ENCODE data around the gene SKP2.
"Not testable (repeated sequence)": the region's sequence is repeated elsewhere in the genome, so short reads cannot be mapped to it uniquely, and the experiment has no call there.

Gene SKP2

DNA sequence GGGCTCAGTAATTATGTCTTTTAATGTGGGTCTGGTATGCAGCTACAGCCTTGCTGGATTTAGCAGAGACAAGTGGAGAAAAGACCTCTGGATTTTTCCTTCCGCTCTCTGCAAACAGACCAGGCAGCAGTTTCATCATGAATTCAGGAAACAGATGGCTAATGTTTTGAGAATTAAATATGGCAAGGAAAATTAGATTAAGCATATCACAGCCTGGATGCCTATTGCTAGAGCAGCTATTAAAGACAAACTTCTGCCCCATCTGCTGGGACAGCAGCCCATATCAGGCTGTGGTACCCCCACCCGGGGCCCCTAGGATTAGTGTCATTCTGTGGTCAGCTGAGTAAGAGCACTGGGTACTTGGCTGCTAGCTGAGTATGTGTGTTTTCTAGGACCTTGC, 6.2 kb downstream of the SKP2 start:
- DNase-seq = no peak

DNA sequence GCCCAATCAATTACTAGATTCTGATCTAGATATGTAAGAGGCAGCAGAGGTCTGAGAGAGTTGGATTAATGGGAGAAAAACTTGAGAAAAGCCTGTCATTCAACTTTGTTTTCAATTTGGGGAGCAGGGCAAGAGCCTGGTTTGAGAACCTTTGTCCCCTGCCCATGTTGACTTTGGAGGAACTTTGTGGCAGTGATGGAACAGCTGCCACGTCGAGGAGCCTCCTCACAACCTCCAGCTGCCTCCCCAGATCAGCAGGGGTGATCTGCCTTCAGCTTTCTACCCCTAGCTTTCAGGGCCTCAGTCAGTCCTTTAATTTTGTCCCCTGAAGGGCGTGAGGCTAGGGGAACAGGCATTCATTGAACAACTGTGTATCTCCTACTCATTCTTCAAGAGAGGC, 8.7 kb downstream of the SKP2 start:
- no peak for DNase-seq

DNA sequence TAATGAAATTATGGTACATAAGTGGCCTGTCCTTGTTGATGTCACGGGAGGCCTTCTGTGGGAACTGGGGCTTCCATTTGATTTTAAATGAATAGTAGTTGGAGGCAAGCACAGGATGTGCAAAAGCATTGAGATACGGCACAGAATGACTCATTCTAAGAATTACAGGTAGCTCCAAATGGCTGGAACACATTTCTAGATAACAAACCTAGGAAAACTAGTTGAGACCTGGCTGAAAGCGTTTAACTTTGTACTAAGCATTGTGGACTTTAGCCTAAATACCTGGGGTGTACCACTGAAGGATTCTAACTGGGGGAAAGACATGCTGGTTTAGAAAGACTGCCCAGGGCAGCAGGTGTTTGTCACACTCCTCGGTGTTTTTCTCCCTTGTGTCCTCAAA, 9.4 kb downstream of the SKP2 start:
- no peak for DNase-seq

DNA sequence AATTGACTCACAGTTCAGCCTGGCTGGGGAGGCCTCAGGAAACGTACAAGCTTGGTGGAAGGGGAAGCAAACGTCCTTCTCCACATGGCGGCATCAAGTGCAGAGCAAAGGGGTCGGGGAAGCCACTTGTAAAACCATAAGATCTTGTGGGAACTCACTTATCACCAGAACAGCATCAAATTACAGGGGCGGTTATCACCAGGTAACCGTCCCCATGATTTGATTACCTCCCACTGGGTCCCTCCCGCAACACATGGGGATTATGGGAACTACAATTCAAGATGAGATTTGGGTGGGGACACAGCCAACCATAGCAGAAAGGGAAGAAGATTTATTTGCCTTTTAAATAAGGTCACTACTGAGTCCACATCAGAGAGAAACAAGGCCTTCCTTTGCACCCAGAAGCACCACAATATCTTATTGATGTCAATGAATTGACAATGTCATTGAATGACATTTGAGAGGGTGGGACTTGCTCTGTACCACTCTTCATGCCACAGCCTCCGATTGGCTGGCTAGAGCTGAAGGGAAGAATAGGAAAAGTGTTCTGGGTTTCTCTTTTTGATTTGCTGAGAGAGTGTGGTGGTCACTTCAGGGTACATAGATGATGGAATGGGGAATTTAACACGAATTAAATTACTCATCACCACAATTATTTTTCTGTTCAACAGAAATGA, 11.0 kb downstream of the SKP2 start:
- no peak for DNase-seq

DNA sequence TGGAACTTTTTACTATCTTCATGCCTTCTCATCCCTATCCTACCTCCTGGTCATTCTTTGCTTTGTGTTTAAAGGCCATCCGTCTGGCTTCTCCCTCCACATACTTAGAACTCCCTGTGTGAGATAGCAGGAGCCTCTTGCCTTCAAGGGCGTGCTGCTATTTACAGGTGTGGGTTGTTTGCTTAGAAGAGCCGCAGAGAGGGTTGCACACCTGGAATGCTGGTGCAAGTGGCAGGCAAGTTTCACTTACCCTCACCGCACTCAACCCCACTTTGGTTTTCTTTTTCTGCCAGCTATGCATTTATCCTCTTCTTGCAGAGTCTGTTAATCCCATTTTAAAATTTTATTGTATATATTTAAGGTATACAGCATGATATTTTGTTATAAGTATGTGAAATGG, 12.6 kb downstream of the SKP2 start:
- no peak for DNase-seq

DNA sequence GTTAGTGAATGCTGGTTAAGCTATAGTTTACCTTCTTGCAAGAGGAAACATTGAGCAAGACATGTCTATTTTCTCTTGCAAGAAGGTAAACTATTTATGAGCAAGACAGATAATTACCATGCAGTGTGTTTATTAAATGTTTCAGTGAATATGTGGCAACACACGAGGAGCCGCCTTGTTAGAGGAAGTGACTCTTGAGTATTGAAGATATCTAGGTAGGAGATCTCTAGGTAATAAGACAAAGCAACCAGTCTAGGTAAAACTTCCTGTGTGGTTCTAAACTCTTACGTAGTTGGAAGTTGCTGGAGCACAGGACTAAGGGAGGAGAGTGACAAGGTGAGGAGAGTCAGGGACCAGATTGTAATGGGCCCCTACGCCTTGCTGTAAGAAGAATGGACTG, 16.8 kb downstream of the SKP2 start:
- DNase-seq = no peak

DNA sequence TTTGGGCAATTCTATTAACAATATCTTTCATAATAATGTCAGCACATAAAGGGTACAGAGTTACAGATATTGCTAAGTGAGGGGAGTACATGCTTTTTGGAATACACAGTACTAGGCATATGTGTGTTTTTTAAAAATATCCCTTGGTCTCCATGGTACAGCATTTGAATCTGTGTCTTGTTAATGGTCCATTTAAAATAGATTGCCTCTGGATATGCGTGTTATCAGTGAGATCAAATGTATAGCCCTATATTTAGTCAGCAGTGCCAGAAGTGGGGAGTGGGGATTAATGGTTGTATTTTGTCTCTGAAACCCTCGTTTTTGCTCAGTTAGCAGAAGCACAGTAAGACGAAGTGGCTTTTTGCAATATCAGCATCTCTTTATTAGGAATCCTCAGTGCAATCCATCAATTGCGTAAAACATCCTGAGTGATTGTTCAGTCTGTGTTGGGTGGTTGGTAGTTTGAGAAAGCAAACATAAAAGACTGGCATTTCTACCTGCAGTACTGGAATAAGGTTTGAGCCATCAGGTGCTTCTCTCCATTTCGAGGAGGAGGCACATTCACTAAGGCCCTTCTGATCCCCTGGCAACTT, 19.0 kb downstream of the SKP2 start:
- DNase-seq = no peak

DNA sequence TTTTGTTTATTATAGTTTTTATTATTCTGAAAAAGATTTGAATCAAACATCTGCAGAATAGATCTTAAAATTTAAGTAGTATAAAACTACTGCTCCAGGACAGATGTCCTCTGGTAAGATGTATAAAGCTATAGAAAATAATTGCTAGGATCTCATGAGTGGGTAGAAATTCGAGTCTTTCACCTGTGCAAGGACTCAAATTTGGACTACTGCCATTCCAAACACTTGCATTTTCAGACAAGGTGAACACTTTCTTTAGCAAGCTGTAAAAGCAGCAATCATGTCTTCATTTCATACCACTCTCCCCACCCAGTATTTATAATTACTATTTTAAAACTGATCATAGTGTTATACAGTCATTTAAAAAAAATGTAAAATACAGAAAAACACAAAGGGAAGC, 20.7 kb downstream of the SKP2 start:
- DNase-seq = no peak

DNA sequence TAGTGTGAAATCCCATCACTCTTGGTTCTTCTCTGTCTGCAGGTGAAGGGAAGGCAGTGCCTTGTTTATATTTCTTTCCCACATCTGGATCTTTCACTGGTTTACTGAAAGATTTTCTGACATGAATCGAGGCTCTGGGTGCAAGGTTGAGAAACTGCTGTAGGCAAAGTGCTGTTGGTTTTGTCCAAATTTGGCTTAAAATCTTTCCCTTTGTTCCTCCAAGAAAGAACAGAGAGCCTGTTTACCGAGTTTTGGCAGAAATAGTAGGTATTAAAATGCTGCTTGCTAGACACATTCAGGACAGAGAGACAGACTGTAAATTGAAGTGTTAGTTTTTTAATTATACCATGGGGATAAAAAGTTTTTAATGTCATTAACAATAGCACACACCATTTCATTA, 21.5 kb downstream of the SKP2 start:
- no peak for DNase-seq

DNA sequence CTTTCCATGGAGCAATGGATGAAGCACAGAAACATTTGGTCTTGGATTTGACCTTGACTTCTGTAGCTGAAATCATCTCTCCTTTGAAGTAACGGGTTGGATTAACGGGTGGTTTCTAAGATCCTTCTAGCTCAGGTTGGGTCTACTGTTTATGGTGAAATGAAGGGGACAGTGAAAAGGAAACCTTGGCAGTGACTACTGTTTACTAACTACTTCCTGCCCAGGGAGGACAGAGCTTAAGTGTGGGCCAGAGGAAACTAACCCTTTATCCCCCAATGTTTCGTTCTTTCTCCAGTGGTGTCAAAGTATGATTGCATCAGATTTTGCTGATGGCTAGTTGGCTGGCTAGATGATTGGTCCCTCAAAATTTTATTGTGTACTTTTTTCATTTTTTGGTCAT, 22.2 kb downstream of the SKP2 start:
- DNase-seq = no peak

DNA sequence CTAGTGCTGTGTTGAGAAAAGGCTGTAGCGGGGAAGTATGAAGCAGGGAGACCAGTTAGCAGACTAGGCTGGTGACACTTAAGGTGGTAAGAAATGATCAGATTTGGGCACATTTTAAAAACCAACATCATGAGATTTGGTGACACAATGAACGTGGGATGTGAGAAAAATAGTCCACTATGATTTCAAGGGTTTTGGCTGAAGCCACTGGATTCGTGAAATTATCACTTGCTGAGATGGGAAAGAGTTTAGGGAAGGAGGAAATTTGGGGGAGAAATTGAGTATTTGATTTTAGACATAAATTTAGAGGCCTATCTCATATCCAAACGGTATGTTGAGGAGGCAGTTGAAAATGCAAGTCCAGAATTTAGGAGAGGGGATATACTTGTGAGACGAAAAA, 23.1 kb downstream of the SKP2 start:
- no peak for DNase-seq

DNA sequence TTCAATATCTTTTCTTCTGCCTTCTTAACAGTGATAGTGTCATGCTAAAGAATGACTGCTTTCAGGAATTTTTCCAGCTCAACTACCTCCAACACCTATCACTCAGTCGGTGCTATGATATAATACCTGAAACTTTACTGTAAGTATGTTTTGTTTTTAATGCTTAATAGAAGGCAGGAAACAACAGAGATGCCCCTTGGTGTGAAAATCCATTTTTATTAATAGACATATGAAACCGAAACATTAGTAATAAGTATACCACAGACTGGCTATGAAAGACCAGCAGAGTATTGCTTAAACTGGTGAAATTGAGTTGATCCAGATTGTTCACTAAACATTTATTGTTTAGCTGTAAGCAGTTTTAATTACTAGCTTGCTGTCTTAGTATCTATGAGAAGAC, 25.2 kb downstream of the SKP2 start:
- no peak for DNase-seq

DNA sequence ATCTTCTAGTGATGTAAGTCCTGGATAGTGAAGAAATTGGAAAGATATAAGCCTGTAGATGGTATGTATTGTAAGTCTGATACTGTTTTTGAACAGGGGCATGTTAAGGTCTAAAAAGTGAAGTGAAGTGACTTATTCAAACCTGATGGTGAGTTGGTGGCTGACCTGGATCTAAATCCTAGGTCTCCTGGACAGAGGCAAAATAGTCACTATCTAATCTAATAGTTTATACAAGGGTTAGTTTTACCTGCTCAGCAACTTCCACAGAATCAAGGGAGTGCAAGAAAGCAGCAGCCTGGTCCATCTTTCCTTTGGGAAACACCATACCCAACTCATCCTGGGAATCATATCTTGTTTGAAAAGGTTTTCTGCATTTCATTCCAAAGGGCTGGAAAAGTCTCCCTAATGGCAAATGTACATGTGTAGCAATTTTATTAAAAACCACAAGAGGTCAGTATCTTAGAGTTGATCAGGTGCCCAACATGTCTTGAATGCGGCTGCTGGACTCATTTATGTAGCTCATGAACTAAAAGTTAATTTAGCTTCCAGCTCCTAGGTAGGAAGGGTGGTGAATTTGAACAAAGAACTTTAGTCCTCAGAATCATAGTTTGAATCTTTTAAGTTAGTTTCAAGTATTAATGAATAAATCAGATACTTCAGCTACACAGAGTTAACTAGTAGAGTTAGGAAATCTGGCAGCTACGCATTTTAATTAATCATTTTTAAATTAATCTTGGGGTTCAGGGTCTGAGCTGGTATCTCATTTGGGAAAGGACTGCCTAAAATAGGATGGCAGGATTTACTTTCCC, 26.0 kb downstream of the SKP2 start:
- no peak for DNase-seq

DNA sequence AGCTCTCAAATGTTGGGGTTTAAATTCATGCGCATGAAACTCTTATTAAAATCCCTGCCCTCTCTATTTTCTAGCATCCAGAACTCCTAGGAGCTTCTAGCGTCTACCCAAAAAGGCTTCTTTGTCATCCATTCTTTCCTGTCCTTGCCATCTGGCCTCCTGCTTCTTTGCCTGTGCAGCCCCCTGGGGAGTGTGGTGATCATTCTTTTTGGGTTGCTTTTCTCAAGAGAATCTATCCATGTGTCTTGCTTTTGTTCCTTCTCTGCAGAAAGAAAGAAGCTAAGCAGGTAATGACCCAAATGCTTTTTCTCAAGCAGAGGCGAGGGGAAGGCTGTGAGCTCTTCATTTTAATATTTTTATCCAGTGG, 26.6 kb downstream of the SKP2 start:
- no peak for DNase-seq

DNA sequence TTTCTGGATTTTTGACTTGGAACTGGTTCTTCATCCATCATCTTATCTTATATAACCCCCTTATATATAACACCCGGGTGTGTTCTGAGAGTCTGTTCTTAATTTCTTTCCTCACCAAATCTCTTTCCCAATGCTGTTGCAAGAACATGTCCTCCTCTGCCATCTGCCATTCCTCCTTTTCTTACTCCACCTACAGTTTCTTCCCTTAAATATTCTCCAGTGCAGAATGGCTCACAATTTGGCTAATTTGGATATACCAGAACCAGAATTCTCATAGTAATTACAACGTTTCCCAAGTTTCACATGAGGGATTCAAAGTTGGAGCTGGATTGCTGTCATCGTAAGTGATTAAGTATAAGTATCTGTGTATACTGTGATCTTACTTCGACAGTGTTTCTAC, 28.0 kb downstream of the SKP2 start:
- DNase-seq = no peak

DNA sequence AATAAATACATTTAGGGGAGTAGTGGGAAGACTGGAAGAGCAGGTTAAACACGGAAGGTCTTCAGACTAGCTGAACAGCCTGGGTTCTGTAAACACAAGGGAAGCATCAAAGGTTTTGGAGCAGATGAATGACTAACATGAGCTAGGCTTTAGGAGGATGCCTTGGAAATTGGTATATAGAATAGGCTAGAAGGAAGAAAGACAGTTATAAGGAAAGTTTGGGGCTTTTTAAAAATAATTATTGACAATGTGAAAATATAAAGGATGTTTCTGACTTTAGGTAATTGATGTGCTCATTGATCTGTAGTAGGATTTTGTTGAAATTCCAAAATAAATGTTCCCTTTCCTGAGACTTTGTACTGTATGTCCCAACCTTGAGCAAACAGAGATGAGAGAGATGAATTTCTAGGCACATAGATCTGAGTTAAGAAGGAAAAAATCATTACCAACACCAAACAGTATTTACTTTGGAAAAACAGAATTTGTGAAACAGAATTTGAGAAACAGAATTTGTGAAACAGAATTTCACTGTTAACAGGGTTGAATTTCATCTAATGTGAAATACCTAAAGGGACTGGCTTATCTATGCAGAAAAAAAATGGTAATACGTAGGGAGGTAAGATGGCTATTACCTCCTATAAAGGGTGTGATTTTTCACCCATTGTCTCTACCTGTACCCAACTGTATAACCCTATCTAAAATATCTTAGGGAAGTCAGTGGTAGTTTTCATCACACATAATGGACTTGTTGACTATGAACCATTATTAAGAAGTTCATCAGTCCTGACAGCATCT, 28.8 kb downstream of the SKP2 start:
- no peak for DNase-seq

DNA sequence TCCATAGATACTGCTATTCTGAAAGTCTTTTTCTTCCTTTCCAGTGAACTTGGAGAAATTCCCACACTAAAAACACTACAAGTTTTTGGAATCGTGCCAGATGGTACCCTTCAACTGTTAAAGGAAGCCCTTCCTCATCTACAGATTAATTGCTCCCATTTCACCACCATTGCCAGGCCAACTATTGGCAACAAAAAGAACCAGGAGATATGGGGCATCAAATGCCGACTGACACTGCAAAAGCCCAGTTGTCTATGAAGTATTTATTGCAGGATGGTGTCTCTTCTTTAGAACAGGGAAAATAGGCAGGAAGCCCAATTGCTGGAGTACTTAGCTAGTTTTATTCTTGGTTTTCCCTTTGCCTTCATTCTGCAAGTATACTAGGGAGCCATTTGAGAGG, 29.9 kb downstream of the SKP2 start:
- DNase-seq = no peak

DNA sequence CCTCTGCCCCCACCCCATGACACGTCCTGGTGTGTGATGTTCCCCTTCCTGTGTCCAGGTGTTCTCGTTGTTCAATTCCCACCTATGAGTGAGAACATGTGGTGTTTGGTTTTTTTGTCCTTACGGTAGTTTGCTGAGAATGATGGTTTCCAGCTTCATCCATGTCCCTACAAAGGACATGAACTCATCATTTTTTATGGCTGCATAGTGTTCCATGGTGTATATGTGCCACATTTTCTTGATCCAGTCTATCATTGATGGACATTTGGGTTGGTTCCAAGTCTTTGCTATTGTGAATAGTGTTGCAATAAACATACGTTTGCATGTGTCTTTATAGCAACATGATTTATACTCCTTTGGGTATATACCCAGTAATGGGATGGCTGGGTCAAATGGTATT, 32.5 kb downstream of the SKP2 start:
- DNase-seq = not testable (repeated sequence)

DNA sequence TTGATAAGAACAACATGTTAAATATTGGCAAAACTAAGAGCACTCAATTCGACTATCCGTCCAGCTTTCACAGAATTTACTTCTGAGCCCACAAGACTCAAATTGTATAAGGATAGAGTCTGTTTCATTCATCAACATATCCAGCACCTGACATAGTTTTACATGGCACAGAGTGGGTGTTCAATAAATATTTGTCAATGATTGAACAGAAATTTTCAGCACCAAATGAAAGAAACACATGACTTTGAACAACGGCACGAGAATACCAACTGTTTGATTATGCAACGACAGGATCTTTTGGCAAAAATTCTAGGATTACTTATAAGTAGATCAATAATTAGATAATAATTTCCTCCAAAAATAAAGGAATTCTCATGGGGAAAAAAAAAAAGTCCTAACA, 41.8 kb downstream of the SKP2 start:
- no peak for DNase-seq

DNA sequence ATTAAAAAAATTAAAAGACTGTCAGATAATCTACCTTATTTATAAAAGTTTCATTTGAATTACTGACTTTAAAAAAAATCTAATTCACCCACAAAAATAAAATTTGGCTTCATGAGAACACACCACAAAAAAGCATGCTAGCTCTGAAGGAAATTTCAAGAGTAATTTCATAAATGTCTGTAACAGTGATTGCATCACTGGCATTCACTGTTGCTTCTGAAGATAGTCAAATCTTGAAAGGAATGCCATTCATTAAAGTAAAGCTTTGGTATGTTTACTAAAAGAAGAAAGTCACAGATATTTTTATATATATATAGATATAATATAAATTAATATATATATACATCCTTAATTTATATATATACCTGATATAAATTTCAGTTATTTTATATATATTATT, 46.4 kb downstream of the SKP2 start:
- DNase-seq = no peak

DNA sequence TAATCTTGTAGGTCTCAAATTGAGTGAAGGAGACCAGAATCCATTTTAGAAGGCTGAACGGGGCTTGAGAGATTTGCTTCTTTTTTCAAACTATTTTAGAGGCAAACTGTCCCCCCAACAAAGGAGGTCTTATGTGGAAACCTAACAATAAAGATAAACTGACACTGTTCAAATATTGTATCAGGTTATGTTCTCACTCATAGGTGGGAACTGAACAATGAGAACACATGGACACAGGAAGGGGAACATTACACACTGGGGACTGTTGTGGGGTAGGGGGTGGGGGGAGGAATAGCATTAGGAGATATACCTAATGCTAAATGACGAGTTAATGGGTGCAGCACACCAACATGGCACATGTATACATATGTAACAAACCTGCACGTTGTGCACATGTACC, 46.9 kb downstream of the SKP2 start:
- DNase-seq = not testable (repeated sequence)

DNA sequence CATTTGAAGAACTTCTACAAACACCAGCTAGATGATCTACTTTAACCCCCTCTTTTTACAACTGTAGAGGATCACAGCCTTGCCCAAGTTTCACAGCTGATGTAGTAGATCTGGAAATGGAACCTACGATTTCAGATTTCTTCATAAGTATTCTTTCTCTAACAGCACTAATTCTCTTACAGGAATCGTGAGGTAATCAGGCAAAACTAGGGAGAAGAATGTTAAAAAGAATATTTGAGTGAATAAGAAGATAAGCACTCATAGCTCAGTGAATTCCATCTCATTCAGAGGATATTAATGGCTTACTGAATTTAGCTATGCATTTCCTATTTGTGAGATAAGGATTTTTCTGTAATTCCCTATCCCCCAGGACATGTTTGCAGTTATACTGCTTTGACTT, 47.7 kb downstream of the SKP2 start:
- no peak for DNase-seq

DNA sequence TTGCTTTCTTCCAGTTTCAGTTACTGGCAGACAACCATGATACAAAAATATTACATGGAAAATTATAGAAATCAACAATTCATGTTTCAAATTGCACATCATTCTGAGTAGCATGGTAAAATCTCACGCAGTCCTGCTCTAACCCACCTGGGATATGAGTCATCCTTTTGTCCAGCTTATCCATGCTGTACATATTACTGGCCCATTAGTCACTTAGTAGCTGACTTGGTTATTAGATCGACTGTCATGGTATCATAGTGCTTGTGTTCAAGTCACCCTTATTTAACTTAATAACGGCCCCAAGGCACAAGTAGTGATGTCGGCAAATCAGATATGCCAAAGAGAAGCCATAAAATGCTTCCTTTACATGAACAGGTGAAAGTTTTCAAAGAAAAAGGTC, 48.6 kb downstream of the SKP2 start:
- no peak for DNase-seq

DNA sequence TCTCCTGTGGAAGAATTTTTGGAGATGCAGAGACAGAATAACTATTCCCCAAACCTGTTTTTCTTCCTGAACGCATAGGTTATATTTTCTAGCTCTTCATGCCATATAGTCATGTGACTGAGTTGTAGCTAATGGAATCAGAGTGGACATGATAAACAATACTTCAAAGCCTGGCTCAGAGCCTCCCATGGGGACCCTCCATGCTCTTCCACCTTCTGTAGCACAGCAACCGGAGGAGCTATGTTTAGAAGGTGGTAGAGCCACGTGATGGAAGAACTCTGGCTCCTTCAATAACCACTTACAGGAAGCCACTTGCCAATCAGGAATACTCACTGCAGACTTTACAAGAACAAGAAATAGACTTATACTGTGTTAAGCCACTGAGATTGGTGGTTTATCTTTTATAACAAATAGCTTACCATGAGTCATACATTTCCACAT, 50.6 kb downstream of the SKP2 start:
- DNase-seq = no peak

All from activated CD8-positive, alpha-beta memory T cell treated with anti-CD3 and anti-CD28 coated beads, Interleukin-2, amount 50 U/mL, for 4 hours (primary cell).